Peyer's patch (tissue), 4 donors: Measurements from ENCODE around the gene SMO. TPM values are rescaled to one million over a fixed set of nuclear protein-coding genes. Genes with fewer than 3 reads are reported as not detected.

ENCODE experiments used
- DNase-seq, 3 donors: peaks; one replicate each; pipeline ENCODE4 v3.0.0-alpha.2; 2017 to 2019
- H3K27ac ChIP-seq, 4 donors: fragments of 200-600 bp; sonication (generic); one replicate each; pipeline ENCODE4 v1.5.1; 2016 to 2019
- H3K27me3 ChIP-seq, 2 donors: fragments of 200-600 bp; sonication (generic); one replicate each; pipeline ENCODE4 v1.5.1; 2019
- H3K36me3 ChIP-seq, 3 donors: fragments of 200-600 bp; sonication (generic); one replicate each; pipeline ENCODE4 v1.5.1; 2016 to 2019
- H3K4me1 ChIP-seq, 4 donors: fragments of 200-600 bp; sonication (generic); one replicate each; pipeline ENCODE4 v1.5.1; 2016 to 2019
- H3K4me3 ChIP-seq, 4 donors: fragments of 200-600 bp; sonication (generic); 1 replicate in 3 of 4; 2 replicates in 1 of 4; pipeline ENCODE4 v1.5.1; 2016 to 2019; ENCODE audit warnings: mild to moderate bottlenecking in 1 of 4
- H3K9me3 ChIP-seq, 4 donors: fragments of 200-600 bp; sonication (generic); one replicate each; pipeline ENCODE4 v1.5.1; 2016 to 2019; ENCODE audit warnings: mild to moderate bottlenecking in 1 of 4
- POLR2A ChIP-seq, 2 donors: fragments of 450-650 bp; IDR thresholded peaks; one replicate each; pipeline ENCODE4 v1.5.1; 2017; ENCODE audit warnings: antibody characterized with exemption in 2 of 2, mild to moderate bottlenecking in 2 of 2, moderate library complexity in 2 of 2
- total RNA-seq, 4 donors: library from RNA; depleted of rRNA; stranded (reverse); fragments of >200 nt; gene quantifications; one replicate each; pipeline ENCODE4 v1.1.0, GENCODE V29; 2016
- TF ChIP-seq, protein P1 (sequence below), 6 experiments: fragments of 450-650 bp in 4 of 6; fragments of 200-600 bp in 2 of 6; sonication (generic) in 1 of 6; IDR thresholded peaks; one replicate each; pipeline ENCODE4 v1.5.1; 2017 to 2019; ENCODE audit warnings: antibody characterized with exemption in 6 of 6, mild to moderate bottlenecking in 3 of 6, moderate library complexity in 1 of 6

The SMO gene
- total RNA-seq, 4 donors from 2014 or later = 0.70 to 14.9 (median 2.2) TPM

DNA sequence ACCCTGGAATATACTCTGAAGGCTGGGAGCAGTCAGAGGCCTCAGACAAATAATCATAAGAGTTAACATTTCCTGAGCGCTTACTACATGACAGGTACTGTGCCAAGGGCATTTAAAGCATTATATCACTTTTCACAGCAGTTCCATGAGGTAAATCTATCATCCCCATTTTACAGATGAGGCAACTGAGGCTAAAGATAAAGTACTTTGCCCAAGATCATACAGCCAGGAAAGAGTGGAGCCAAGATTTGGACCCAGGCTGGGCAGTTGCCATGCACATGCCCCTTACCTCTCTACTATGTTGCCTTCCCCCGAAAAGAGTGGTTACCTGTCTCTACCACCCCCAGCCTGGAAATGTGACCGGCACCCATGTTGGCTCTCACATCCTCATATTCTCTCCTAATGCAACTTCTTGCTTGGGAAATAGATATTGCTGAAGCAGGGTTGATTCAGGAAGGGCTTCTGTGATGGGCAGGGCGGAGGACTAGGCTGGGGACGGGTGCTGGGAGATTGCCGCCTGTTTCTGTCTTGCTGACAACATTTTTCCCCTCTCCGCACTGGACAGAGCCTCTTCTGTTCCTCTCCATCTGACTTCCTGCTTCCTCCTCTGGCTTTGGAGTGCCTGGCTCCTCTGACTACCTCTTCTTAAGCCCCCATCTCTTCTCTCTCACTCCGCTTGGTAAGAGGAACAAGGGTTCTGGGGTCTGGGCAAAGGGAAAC is 13.8 kb downstream of the SMO start:
- no peak overlapping the region for H3K4me3 ChIP-seq
- no peaks in the 10 kb centered on the region for H3K27me3 ChIP-seq
- DNase-seq = no peak
- TF ChIP-seq, protein P1, sequence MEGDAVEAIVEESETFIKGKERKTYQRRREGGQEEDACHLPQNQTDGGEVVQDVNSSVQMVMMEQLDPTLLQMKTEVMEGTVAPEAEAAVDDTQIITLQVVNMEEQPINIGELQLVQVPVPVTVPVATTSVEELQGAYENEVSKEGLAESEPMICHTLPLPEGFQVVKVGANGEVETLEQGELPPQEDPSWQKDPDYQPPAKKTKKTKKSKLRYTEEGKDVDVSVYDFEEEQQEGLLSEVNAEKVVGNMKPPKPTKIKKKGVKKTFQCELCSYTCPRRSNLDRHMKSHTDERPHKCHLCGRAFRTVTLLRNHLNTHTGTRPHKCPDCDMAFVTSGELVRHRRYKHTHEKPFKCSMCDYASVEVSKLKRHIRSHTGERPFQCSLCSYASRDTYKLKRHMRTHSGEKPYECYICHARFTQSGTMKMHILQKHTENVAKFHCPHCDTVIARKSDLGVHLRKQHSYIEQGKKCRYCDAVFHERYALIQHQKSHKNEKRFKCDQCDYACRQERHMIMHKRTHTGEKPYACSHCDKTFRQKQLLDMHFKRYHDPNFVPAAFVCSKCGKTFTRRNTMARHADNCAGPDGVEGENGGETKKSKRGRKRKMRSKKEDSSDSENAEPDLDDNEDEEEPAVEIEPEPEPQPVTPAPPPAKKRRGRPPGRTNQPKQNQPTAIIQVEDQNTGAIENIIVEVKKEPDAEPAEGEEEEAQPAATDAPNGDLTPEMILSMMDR (IDR thresholded peaks at IDR 0.05) = no peak
- TF ChIP-seq POLR2A (IDR thresholded peaks at IDR 0.05) = no peak
- H3K4me1 ChIP-seq = no peaks in the 10 kb centered on the region
- H3K36me3 ChIP-seq = no peaks in the 10 kb centered on the region
- H3K27ac ChIP-seq = no peak overlapping the region
- H3K9me3 ChIP-seq = no peaks in the 10 kb centered on the region

DNA sequence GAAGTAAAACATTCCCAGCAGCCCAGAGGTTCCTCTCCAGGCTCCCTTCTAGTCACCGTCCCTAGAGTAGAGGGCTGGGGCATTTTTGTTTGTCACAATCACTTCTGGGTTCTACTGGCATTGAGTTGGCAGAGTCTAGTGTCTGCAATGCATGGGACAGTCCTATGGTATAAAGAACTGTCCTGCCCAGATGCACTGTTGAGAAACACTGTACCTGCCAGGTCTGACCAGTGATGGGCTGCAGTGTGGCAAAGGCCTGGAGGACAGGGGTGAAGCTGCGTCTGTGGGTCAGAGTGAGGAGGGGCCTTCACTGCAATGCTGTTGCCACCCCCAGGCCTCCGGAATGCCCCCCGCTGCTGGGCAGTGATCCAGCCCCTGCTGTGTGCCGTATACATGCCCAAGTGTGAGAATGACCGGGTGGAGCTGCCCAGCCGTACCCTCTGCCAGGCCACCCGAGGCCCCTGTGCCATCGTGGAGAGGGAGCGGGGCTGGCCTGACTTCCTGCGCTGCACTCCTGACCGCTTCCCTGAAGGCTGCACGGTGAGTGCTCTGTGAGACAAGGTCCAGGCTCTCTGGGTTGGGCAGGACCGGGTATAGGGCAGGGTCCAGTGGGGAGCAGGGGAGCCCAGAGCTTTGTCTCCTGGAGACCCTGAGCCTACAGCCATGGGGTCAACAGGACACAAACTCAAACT is 14.8 kb downstream of the SMO start:
- TF ChIP-seq, protein P1 (IDR thresholded peaks at IDR 0.05) = no peak
- TF ChIP-seq POLR2A (IDR thresholded peaks at IDR 0.05) = no peak
- no peak overlapping the region for H3K27ac ChIP-seq
- no peaks in the 10 kb centered on the region for H3K27me3 ChIP-seq
- no peak overlapping the region for H3K4me3 ChIP-seq
- no peaks in the 10 kb centered on the region for H3K9me3 ChIP-seq
- H3K36me3 ChIP-seq = no peaks in the 10 kb centered on the region
- H3K4me1 ChIP-seq = no peaks in the 10 kb centered on the region
- no peak for DNase-seq

DNA sequence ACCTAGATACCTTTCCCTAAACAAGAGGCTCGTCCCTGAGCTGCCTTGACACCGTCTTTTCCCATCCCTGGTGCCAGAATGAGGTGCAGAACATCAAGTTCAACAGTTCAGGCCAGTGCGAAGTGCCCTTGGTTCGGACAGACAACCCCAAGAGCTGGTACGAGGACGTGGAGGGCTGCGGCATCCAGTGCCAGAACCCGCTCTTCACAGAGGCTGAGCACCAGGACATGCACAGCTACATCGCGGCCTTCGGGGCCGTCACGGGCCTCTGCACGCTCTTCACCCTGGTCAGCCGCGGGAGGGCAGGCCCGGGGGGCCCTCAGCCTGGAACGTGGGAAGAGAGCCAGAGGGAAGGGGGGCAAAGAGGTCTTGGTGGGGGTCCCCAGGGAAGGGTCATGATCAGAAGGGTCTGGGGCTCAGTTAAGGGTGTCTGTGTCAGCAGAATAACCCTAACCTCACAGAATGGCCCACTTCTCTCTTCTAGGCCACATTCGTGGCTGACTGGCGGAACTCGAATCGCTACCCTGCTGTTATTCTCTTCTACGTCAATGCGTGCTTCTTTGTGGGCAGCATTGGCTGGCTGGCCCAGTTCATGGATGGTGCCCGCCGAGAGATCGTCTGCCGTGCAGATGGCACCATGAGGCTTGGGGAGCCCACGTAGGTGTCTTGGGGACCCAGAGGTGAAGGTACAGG is 16.8 kb downstream of the SMO start:
- H3K9me3 ChIP-seq = no peaks in the 10 kb centered on the region
- no peak overlapping the region for H3K27ac ChIP-seq
- H3K36me3 ChIP-seq = no peaks in the 10 kb centered on the region
- no peak for TF ChIP-seq POLR2A (IDR thresholded peaks at IDR 0.05)
- TF ChIP-seq, protein P1 (IDR thresholded peaks at IDR 0.05) = no peak
- peak in 1 of 3 donors; percentile 45 for DNase-seq
- H3K4me3 ChIP-seq = no peak overlapping the region
- H3K27me3 ChIP-seq = no peaks in the 10 kb centered on the region
- no peaks in the 10 kb centered on the region for H3K4me1 ChIP-seq

DNA sequence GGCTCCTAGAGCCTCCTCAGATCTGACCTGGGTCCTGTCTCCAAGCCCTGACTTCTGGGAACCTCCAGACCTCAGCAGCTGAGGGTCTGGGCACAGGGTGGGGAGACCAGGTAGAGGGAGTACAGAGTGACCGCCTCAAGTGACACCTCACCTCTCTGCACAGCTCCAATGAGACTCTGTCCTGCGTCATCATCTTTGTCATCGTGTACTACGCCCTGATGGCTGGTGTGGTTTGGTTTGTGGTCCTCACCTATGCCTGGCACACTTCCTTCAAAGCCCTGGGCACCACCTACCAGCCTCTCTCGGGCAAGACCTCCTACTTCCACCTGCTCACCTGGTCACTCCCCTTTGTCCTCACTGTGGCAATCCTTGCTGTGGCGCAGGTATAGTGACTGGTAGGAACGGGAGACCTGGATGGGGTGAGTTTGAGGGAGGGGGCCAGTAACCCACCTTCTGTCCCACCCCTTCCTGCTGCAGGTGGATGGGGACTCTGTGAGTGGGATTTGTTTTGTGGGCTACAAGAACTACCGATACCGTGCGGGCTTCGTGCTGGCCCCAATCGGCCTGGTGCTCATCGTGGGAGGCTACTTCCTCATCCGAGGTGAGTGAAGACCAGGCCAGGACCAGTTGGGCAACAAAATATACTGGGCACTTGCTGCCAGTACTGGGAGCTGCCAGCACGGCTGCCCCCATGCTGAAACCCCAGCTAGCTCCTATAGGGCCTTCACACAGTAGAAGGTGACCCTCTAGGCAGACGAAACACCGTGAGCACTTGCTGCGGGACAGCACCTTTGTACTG is 17.8 kb downstream of the SMO start:
- Histone ChIP-seq H3K27me3 (no peaks in the 10 kb centered on the region), H3K4me1 (no peaks in the 10 kb centered on the region), H3K9me3 (no peaks in the 10 kb centered on the region), H3K36me3 (no peaks in the 10 kb centered on the region), H3K4me3 (no peak overlapping the region), H3K27ac (no peak overlapping the region)
- TF ChIP-seq POLR2A (IDR thresholded peaks at IDR 0.05) = no peak
- TF ChIP-seq, protein P1 (IDR thresholded peaks at IDR 0.05) = no peak
- DNase-seq = no peak

DNA sequence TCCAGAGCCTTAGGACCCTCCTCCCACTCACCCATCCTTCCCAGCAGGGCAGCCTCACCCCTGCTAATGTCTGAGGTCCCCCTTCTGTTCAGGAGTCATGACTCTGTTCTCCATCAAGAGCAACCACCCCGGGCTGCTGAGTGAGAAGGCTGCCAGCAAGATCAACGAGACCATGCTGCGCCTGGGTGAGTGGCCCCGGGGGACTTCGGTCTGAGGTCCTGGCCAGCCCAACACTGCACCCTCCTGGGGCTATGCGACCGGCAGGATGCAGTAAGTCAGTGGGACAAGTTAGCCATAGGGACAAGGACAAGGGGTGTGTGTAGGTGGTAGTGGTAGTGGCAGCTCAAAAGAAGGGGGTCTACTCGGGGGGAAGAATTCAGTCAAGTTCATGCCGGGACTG is 20.2 kb downstream of the SMO start:
- H3K4me1 ChIP-seq = no peaks in the 10 kb centered on the region
- no peaks in the 10 kb centered on the region for H3K27me3 ChIP-seq
- H3K36me3 ChIP-seq = no peaks in the 10 kb centered on the region
- H3K27ac ChIP-seq = no peak overlapping the region
- H3K9me3 ChIP-seq = no peaks in the 10 kb centered on the region
- H3K4me3 ChIP-seq = no peak overlapping the region
- DNase-seq = peak in 1 of 3 donors; percentile 29
- no peak for TF ChIP-seq POLR2A (IDR thresholded peaks at IDR 0.05)
- TF ChIP-seq, protein P1 (IDR thresholded peaks at IDR 0.05) = no peak
